GM23338 (cell line): ENCODE data around the gene TASOR2. TPM values are rescaled to one million over a fixed set of nuclear protein-coding genes. Genes with fewer than 3 reads are reported as not detected.

Source experiments
- ATAC-seq: fragments of 200-7000 bp; cut with Tn5 transposase; 3 replicates; pipeline ENCODE4 v1.9.1; 2020
- DNase-seq: peaks from one replicate; pipeline ENCODE4 v3.0.0-alpha.2; 2015; ENCODE audit warnings: low spot score
- H2AFZ ChIP-seq: fragments of 200-600 bp; sonication (generic); 2 replicates; pipeline ENCODE4 v1.8.0; 2016; ENCODE audit warnings: antibody characterized with exemption, mild to moderate bottlenecking, moderate library complexity
- H3F3A ChIP-seq: fragments of 200-600 bp; sonication (generic); replicated peaks from 2 replicates; pipeline ENCODE4 v1.8.0; 2017; ENCODE audit warnings: antibody characterized with exemption, mixed run types, low read depth
- H3K27ac ChIP-seq: fragments of 200-600 bp; sonication (generic); 2 replicates; pipeline ENCODE4 v1.6.1; 2016; ENCODE audit warnings: low read depth
- H3K27me3 ChIP-seq: fragments of 200-600 bp; sonication (generic); 2 replicates; pipeline ENCODE4 v1.8.0; 2016; ENCODE audit warnings: mild to moderate bottlenecking, mixed run types, moderate library complexity; ENCODE audit not compliant: insufficient read depth
- H3K36me3 ChIP-seq: fragments of 200-600 bp; sonication (generic); 2 replicates; pipeline ENCODE4 v1.8.0; 2016; ENCODE audit warnings: mild to moderate bottlenecking; ENCODE audit not compliant: insufficient read depth
- H3K4me1 ChIP-seq: fragments of 200-600 bp; sonication (generic); 2 replicates; pipeline ENCODE4 v1.8.0; 2016; ENCODE audit warnings: mild to moderate bottlenecking, moderate library complexity; ENCODE audit not compliant: insufficient read depth
- H3K4me2 ChIP-seq: fragments of 200-600 bp; sonication (generic); 2 replicates; pipeline ENCODE4 v1.7.1; 2017; ENCODE audit warnings: mixed run types
- H3K4me3 ChIP-seq: fragments of 200-600 bp; sonication (generic); 2 replicates; pipeline ENCODE4 v1.6.1; 2016; ENCODE audit warnings: mixed run types
- H3K79me2 ChIP-seq: fragments of 200-600 bp; sonication (generic); replicated peaks from 2 replicates; pipeline ENCODE4 v1.8.0; 2017; ENCODE audit warnings: mild to moderate bottlenecking; ENCODE audit not compliant: insufficient read depth
- H3K9me2 ChIP-seq: fragments of 200-600 bp; sonication (generic); 2 replicates; pipeline ENCODE4 v1.8.0; 2017; ENCODE audit not compliant: insufficient read depth
- H4K20me1 ChIP-seq: fragments of 200-600 bp; sonication (generic); replicated peaks from 2 replicates; pipeline ENCODE4 v1.8.0; 2017; ENCODE audit warnings: mild to moderate bottlenecking; ENCODE audit not compliant: insufficient read depth
- H3K27ac Mint-ChIP-seq: 2 replicates; pipeline ENCODE4 v1.8.0; 2020; ENCODE audit warnings: inconsistent platforms, mild to moderate bottlenecking, moderate library complexity, mixed read lengths
- H3K27me3 Mint-ChIP-seq: 3 replicates; pipeline ENCODE4 v1.8.0; 2022; ENCODE audit warnings: low read depth, mild to moderate bottlenecking, moderate library complexity, mixed read lengths, inconsistent platforms; ENCODE audit not compliant: insufficient read depth, poor library complexity
- H3K36me3 Mint-ChIP-seq: 3 replicates; pipeline ENCODE4 v1.8.0; 2021; ENCODE audit warnings: low read depth, mild to moderate bottlenecking, inconsistent platforms, moderate library complexity, mixed read lengths
- H3K4me1 Mint-ChIP-seq: 3 replicates; pipeline ENCODE4 v1.8.0; 2020; ENCODE audit warnings: mild to moderate bottlenecking, inconsistent platforms, mixed read lengths
- H3K4me3 Mint-ChIP-seq: 3 replicates; pipeline ENCODE4 v1.8.0; 2021; ENCODE audit warnings: moderate library complexity, mild to moderate bottlenecking, inconsistent platforms, mixed read lengths
- H3K9me3 Mint-ChIP-seq: 3 replicates; pipeline ENCODE4 v1.8.0; 2020; ENCODE audit warnings: moderate library complexity, mild to moderate bottlenecking, inconsistent platforms, mixed read lengths
- CREB1 ChIP-seq: fragments of 250-450 bp; sonication (Bioruptor Pico); IDR thresholded peaks from 2 replicates; pipeline ENCODE4 v1.5.0; 2020; ENCODE audit warnings: low read depth, mild to moderate bottlenecking, moderate library complexity
- EZH2 ChIP-seq: fragments of 200-600 bp; sonication (generic); IDR thresholded peaks from one replicate; pipeline ENCODE4 v1.8.0; 2017; ENCODE audit warnings: antibody characterized with exemption, mild to moderate bottlenecking, low read depth; ENCODE audit not compliant: unreplicated experiment
- EZH2phosphoT487 ChIP-seq: fragments of 200-600 bp; sonication (generic); IDR thresholded peaks from one replicate; pipeline ENCODE4 v1.8.1; 2018; ENCODE audit warnings: antibody characterized with exemption; ENCODE audit not compliant: unreplicated experiment
- JUNB ChIP-seq: IDR thresholded peaks from one replicate; pipeline ENCODE4 v1.6.1; 2016; ENCODE audit warnings: antibody characterized with exemption; ENCODE audit not compliant: unreplicated experiment
- NANOG ChIP-seq: IDR thresholded peaks from 2 replicates; pipeline ENCODE4 v1.6.1; 2016; ENCODE audit warnings: antibody characterized with exemption, borderline replicate concordance
- POLR2AphosphoS5 ChIP-seq: IDR thresholded peaks from 2 replicates; pipeline ENCODE4 v1.6.1; 2016; ENCODE audit warnings: antibody characterized with exemption, low read depth
- STAT1 ChIP-seq: IDR thresholded peaks from one replicate; pipeline ENCODE4 v1.6.1; 2016; ENCODE audit warnings: antibody characterized with exemption; ENCODE audit not compliant: unreplicated experiment
- ZNF114 ChIP-seq: fragments of 250-450 bp; sonication (Bioruptor Pico); IDR thresholded peaks from 2 replicates; pipeline ENCODE4 v1.5.0; 2020; ENCODE audit warnings: mild to moderate bottlenecking, moderate library complexity
- ZNF331 ChIP-seq: fragments of 250-450 bp; sonication (Bioruptor Pico); IDR thresholded peaks from 2 replicates; pipeline ENCODE4 v1.5.0; 2020; ENCODE audit warnings: low read depth, mild to moderate bottlenecking, moderate library complexity
- polyA plus RNA-seq: library from polyadenylated mRNA; unstranded; fragments of >200 nt; fragmentation: Nextera tagmentation; extraction: Ambion mirVana; gene quantifications from 2 replicates; pipeline ENCODE4 v1.2.1, GENCODE V29; 2016
- total RNA-seq: library from RNA; depleted of rRNA; stranded (reverse); fragments of >200 nt; shearing (Covaris generic); gene quantifications from 2 replicates; pipeline ENCODE4 v1.2.3, GENCODE V29; 2014
- TF ChIP-seq, protein P1 (sequence below): IDR thresholded peaks from 2 replicates; pipeline ENCODE4 v1.6.1; 2016; ENCODE audit warnings: antibody characterized with exemption
- TF ChIP-seq, protein P2 (sequence below): IDR thresholded peaks from one replicate; pipeline ENCODE4 v1.6.1; 2018; ENCODE audit warnings: antibody characterized with exemption; ENCODE audit not compliant: unreplicated experiment
- TF ChIP-seq, protein P3 (sequence below): fragments of 250-450 bp; sonication (Bioruptor Pico); IDR thresholded peaks from 2 replicates; pipeline ENCODE4 v1.5.0; 2020; ENCODE audit warnings: mild to moderate bottlenecking, moderate library complexity
- TF ChIP-seq, protein P4 (sequence below), 2 experiments: fragments of 200-600 bp in 1 of 2; sonication (generic) in 1 of 2; conservative IDR thresholded peaks; 2 replicates each; pipeline versions ENCODE4 v1.5.1 to v1.6.1; 2016 to 2017; ENCODE audit warnings: antibody characterized with exemption in 2 of 2, low read depth in 2 of 2, mild to moderate bottlenecking in 2 of 2, moderate library complexity in 1 of 2

Gene TASOR2
- total and polyA plus RNA-seq, 2 experiments from 2014 or later: 45.2 to 110 TPM

DNA sequence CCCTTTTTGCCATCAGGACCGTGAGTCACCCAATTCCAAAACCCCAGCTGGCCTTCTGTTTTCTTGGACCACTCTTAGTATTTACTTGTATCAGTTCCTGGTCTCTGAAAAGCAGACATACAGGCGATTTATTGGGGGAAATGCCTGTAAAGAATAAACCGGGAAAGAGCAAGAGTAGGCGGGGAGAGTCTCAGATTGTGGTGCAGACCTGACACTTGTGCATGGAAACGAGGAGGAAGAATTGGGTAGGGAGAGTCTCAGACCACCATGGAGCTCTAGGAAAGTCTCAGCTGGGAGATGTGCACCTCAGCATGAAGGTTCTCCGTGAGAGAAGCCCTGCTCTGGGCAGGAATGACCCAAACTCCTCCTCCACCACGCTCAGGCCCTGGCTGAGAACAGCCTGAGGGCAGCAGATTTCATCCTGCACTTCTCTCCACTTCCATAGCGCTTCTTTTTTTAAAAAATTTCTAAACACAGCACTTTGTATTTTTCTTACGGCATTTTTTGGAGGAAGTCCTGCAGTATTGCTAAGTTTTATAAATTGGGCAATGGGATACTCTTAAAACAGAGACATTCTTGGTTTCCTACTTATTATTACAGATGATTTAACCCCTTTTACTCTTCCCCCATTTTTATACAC lies 6.1 kb upstream of the TASOR2 start:
- no peaks in the 10 kb centered on the region for H3K4me1 ChIP-seq
- H3K4me3 ChIP-seq: no peak overlapping the region
- H4K20me1 ChIP-seq: no peaks in the 10 kb centered on the region
- H3F3A ChIP-seq: no peaks in the 10 kb centered on the region
- Mint-ChIP-seq H3K4me1 (no peaks in the 10 kb centered on the region), H3K27ac (no peak overlapping the region), H3K36me3 (no peaks in the 10 kb centered on the region), H3K27me3 (no peaks in the 10 kb centered on the region), H3K9me3 (peaks cover 12% of the 10 kb centered on the region; the same call in 2 of the 3 replicates), H3K4me3 (no peak overlapping the region)
- no peaks in the 10 kb centered on the region; the same call in 1 of the 2 replicates for H3K9me2 ChIP-seq
- H3K27me3 ChIP-seq: peaks cover 13% of the 10 kb centered on the region
- no peak for DNase-seq
- H3K4me2 ChIP-seq: no peak overlapping the region
- no peaks in the 10 kb centered on the region for H3K79me2 ChIP-seq
- no peaks in the 10 kb centered on the region for H3K36me3 ChIP-seq
- H3K27ac ChIP-seq: no peak overlapping the region
- no peak overlapping the region for H2AFZ ChIP-seq
- ATAC-seq: no peak
- TF ChIP-seq NANOG (no peak), JUNB (no peak), CREB1 (CRISPR knock-in tag) (no peak), EZH2 (no peak), ZNF331 (CRISPR knock-in tag) (no peak), EZH2phosphoT487 (no peak), ZNF114 (no peak), POLR2AphosphoS5 (no peak), STAT1 (no peak)
- TF ChIP-seq, protein P1, sequence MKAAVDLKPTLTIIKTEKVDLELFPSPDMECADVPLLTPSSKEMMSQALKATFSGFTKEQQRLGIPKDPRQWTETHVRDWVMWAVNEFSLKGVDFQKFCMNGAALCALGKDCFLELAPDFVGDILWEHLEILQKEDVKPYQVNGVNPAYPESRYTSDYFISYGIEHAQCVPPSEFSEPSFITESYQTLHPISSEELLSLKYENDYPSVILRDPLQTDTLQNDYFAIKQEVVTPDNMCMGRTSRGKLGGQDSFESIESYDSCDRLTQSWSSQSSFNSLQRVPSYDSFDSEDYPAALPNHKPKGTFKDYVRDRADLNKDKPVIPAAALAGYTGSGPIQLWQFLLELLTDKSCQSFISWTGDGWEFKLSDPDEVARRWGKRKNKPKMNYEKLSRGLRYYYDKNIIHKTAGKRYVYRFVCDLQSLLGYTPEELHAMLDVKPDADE: no peak
- TF ChIP-seq, protein P2, sequence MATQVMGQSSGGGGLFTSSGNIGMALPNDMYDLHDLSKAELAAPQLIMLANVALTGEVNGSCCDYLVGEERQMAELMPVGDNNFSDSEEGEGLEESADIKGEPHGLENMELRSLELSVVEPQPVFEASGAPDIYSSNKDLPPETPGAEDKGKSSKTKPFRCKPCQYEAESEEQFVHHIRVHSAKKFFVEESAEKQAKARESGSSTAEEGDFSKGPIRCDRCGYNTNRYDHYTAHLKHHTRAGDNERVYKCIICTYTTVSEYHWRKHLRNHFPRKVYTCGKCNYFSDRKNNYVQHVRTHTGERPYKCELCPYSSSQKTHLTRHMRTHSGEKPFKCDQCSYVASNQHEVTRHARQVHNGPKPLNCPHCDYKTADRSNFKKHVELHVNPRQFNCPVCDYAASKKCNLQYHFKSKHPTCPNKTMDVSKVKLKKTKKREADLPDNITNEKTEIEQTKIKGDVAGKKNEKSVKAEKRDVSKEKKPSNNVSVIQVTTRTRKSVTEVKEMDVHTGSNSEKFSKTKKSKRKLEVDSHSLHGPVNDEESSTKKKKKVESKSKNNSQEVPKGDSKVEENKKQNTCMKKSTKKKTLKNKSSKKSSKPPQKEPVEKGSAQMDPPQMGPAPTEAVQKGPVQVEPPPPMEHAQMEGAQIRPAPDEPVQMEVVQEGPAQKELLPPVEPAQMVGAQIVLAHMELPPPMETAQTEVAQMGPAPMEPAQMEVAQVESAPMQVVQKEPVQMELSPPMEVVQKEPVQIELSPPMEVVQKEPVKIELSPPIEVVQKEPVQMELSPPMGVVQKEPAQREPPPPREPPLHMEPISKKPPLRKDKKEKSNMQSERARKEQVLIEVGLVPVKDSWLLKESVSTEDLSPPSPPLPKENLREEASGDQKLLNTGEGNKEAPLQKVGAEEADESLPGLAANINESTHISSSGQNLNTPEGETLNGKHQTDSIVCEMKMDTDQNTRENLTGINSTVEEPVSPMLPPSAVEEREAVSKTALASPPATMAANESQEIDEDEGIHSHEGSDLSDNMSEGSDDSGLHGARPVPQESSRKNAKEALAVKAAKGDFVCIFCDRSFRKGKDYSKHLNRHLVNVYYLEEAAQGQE: no peak
- TF ChIP-seq, protein P3, sequence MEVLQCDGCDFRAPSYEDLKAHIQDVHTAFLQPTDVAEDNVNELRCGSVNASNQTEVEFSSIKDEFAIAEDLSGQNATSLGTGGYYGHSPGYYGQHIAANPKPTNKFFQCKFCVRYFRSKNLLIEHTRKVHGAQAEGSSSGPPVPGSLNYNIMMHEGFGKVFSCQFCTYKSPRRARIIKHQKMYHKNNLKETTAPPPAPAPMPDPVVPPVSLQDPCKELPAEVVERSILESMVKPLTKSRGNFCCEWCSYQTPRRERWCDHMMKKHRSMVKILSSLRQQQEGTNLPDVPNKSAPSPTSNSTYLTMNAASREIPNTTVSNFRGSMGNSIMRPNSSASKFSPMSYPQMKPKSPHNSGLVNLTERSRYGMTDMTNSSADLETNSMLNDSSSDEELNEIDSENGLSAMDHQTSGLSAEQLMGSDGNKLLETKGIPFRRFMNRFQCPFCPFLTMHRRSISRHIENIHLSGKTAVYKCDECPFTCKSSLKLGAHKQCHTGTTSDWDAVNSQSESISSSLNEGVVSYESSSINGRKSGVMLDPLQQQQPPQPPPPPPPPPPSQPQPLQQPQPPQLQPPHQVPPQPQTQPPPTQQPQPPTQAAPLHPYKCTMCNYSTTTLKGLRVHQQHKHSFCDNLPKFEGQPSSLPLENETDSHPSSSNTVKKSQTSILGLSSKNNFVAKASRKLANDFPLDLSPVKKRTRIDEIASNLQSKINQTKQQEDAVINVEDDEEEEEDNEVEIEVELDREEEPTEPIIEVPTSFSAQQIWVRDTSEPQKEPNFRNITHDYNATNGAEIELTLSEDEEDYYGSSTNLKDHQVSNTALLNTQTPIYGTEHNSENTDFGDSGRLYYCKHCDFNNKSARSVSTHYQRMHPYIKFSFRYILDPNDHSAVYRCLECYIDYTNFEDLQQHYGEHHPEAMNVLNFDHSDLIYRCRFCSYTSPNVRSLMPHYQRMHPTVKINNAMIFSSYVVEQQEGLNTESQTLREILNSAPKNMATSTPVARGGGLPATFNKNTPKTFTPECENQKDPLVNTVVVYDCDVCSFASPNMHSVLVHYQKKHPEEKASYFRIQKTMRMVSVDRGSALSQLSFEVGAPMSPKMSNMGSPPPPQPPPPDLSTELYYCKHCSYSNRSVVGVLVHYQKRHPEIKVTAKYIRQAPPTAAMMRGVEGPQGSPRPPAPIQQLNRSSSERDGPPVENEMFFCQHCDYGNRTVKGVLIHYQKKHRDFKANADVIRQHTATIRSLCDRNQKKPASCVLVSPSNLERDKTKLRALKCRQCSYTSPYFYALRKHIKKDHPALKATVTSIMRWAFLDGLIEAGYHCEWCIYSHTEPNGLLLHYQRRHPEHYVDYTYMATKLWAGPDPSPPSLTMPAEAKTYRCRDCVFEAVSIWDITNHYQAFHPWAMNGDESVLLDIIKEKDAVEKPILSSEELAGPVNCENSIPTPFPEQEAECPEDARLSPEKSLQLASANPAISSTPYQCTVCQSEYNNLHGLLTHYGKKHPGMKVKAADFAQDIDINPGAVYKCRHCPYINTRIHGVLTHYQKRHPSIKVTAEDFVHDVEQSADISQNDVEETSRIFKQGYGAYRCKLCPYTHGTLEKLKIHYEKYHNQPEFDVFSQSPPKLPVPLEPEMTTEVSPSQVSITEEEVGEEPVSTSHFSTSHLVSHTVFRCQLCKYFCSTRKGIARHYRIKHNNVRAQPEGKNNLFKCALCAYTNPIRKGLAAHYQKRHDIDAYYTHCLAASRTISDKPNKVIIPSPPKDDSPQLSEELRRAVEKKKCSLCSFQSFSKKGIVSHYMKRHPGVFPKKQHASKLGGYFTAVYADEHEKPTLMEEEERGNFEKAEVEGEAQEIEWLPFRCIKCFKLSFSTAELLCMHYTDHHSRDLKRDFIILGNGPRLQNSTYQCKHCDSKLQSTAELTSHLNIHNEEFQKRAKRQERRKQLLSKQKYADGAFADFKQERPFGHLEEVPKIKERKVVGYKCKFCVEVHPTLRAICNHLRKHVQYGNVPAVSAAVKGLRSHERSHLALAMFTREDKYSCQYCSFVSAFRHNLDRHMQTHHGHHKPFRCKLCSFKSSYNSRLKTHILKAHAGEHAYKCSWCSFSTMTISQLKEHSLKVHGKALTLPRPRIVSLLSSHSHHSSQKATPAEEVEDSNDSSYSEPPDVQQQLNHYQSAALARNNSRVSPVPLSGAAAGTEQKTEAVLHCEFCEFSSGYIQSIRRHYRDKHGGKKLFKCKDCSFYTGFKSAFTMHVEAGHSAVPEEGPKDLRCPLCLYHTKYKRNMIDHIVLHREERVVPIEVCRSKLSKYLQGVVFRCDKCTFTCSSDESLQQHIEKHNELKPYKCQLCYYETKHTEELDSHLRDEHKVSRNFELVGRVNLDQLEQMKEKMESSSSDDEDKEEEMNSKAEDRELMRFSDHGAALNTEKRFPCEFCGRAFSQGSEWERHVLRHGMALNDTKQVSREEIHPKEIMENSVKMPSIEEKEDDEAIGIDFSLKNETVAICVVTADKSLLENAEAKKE: no peak
- TF ChIP-seq, protein P4, sequence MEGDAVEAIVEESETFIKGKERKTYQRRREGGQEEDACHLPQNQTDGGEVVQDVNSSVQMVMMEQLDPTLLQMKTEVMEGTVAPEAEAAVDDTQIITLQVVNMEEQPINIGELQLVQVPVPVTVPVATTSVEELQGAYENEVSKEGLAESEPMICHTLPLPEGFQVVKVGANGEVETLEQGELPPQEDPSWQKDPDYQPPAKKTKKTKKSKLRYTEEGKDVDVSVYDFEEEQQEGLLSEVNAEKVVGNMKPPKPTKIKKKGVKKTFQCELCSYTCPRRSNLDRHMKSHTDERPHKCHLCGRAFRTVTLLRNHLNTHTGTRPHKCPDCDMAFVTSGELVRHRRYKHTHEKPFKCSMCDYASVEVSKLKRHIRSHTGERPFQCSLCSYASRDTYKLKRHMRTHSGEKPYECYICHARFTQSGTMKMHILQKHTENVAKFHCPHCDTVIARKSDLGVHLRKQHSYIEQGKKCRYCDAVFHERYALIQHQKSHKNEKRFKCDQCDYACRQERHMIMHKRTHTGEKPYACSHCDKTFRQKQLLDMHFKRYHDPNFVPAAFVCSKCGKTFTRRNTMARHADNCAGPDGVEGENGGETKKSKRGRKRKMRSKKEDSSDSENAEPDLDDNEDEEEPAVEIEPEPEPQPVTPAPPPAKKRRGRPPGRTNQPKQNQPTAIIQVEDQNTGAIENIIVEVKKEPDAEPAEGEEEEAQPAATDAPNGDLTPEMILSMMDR (conservative IDR thresholded peaks at IDR 0.05; ENCODE audit: low read depth in 2 of 2): no peak
